H7 (cell line): ENCODE measurements around the gene NANS. TPM values are rescaled to one million over a fixed set of nuclear protein-coding genes. Genes with fewer than 3 reads are reported as not detected.
"Not testable (repeated sequence)": the region's sequence is repeated elsewhere in the genome, so short reads cannot be mapped to it uniquely, and the experiment has no call there.

Experiments used
- DNase-seq: peaks from one replicate; pipeline ENCODE4 v3.0.0; 2012
- H3K27me3 ChIP-seq: 2 replicates; pipeline ENCODE4 v1.6.0; 2011; ENCODE audit warnings: mild to moderate bottlenecking, low read length; ENCODE audit not compliant: control insufficient read depth, insufficient read depth
- H3K36me3 ChIP-seq: replicated peaks from 2 replicates; pipeline ENCODE4 v1.5.1; 2011; ENCODE audit warnings: low read length; ENCODE audit not compliant: control insufficient read depth, insufficient read depth
- H3K4me3 ChIP-seq: 2 replicates; pipeline ENCODE4 v1.5.1; 2011; ENCODE audit warnings: low read depth, mild to moderate bottlenecking, control low read depth, low read length, moderate library complexity; ENCODE audit not compliant: insufficient read depth
- total RNA-seq: library from RNA; depleted of rRNA; stranded (reverse); fragments of >200 nt; shearing (Covaris generic); gene quantifications from 2 replicates; pipeline ENCODE4 v1.2.3, GENCODE V29; 2014

Gene NANS
- total RNA-seq, 1 experiment from 2014 or later = 68.9 TPM

DNA sequence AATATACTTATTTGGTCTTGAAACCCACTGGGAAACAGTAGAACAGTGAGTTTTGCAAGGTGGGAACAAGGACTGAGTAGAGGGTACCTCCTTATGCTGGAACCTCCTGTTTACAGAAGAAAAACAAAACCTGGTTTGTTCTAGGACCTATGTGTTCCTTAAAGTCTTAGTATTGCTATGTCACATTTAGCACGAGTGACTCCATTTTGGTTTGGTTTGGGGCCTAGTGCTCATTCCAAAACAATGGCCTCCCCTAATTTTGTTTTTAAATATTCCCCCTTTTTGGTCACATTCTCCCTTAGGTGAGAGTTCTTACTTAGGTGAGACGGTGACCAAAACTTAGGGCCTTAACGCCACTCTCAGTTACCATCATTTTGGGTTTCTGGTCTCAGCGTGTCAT, 6.2 kb upstream of the NANS start:
- DNase-seq = no peak
- H3K27me3 ChIP-seq = no peaks in the 10 kb centered on the region
- H3K4me3 ChIP-seq = no peak overlapping the region
- no peaks in the 10 kb centered on the region for H3K36me3 ChIP-seq

DNA sequence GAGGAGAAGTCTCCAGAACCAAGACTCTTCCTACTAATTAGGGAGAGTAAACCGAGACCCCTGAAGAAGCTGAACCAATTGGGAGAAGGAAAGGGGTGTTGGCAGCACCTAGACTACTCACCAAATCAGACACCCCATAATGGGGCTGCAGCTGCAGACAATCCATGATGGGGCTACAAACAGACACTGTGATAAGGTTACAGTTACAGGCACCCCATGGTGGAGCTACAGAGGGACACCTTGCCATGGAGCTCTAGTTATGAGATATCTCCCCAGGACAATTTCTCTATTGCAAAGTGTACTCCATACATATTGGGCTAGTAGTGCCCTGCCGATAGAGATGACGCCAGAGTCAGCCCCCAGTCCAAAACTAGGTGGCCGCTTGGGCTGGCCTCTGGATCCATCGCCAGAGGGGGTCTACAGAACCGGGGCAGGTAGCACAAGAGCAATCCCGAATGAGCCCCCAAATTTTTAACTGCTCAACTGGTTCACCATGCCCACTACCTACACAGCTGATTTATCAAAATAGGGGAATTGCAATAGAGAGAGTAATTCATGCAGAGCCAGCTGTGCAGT, 2.1 kb upstream of the NANS start:
- Histone ChIP-seq H3K27me3 (no peaks in the 10 kb centered on the region), H3K36me3 (no peaks in the 10 kb centered on the region), H3K4me3 (no peak overlapping the region)
- no peak for DNase-seq

GRCh38 chr9:98057138-98057799, 737 bp downstream of the NANS start:
- H3K27me3 ChIP-seq = no peaks in the 10 kb centered on the region
- DNase-seq = no peak
- peak overlapping the region; percentile 75 for H3K4me3 ChIP-seq
- peaks cover 5% of the 10 kb centered on the region for H3K36me3 ChIP-seq

GRCh38 chr9:98062161-98062560, 5.6 kb downstream of the NANS start:
- Histone ChIP-seq H3K4me3 (no peak overlapping the region), H3K36me3 (peaks cover 7% of the 10 kb centered on the region), H3K27me3 (no peaks in the 10 kb centered on the region)
- DNase-seq = no peak

DNA sequence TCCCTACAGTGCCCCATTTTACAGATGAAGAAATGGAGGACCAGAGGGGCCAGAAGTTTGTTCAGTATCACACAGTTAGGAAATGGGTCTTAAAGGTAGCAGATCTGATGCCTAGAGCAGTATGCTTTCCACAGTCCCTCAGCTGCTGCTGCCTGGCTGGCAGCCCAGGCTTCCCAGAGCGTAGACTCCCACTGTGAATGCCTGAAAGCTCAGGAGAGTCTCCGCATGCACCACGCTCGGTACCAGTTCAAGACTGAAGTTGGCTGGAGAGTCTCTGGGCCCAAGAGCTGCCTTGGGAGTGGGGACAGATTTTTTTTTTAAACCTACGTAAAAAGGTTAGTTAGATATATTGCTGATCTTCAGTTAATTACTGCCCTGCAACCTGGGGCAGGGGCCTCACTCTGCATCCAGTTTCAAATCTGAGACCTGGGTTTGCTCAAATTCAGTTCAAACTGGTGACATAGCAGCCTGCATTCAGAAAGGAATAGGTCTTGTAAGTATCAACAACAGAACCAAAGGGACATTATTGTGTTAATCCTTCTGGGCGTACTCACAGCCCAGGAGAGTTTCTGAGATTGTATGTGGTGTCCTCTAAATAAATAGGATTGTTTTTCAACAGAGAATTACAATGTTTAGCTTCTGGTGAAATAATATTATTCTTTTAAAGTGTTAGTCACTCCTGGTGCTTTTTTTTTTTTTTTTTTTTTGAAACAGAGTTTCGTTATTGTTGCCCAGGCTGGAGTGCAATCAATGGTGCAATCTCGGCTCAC, 8.3 kb downstream of the NANS start:
- Histone ChIP-seq H3K4me3 (no peak overlapping the region), H3K36me3 (peaks cover 7% of the 10 kb centered on the region), H3K27me3 (no peaks in the 10 kb centered on the region)
- no peak for DNase-seq

DNA sequence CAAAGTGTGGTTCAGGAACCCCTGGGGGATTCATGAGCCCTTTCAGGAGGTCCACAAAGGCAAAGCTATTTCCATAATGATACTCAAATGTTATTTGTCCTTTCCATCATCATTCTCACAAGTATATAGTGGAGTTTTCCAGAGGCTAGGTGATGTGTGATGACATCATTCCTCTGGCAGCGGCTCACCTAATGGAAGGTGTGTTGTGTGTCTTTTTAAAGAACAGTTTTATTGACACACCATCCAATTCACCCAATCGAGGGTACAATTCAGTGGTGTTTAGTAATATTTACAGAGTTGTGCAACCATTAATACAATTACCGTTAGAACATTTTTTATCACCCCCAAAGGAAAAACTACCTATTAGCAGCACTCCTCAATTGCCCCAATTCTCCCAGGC, 9.7 kb downstream of the NANS start:
- no peak for DNase-seq
- peaks cover 4% of the 10 kb centered on the region for H3K36me3 ChIP-seq
- H3K27me3 ChIP-seq = no peaks in the 10 kb centered on the region
- H3K4me3 ChIP-seq = no peak overlapping the region

DNA sequence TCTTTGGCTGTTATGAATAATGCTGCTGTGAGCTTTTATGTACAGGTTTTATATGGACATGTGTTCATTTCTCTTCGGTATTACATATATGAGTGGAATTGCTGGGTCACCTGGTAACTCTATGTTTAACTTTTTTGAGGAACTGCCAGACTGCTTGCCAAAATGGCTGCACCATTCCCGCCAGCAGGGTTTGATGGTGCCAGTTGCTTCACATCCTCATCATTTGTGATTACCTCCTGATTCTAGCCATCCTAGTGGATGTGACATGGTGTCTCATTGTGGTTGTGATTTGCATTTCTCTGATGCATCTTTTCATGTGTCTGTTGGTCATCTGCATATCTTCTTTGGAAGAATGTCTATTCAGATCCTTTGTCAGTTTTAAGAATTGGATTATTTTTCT, 10.7 kb downstream of the NANS start:
- Histone ChIP-seq H3K27me3 (no peaks in the 10 kb centered on the region), H3K36me3 (peaks cover 2% of the 10 kb centered on the region), H3K4me3 (no peak overlapping the region)
- DNase-seq = no peak

GRCh38 chr9:98069551-98069950, 13.0 kb downstream of the NANS start:
- no peaks in the 10 kb centered on the region for H3K27me3 ChIP-seq
- DNase-seq = no peak
- H3K36me3 ChIP-seq = peaks cover under 1% of the 10 kb centered on the region; the same call in 1 of the 2 replicates
- no peak overlapping the region for H3K4me3 ChIP-seq

DNA sequence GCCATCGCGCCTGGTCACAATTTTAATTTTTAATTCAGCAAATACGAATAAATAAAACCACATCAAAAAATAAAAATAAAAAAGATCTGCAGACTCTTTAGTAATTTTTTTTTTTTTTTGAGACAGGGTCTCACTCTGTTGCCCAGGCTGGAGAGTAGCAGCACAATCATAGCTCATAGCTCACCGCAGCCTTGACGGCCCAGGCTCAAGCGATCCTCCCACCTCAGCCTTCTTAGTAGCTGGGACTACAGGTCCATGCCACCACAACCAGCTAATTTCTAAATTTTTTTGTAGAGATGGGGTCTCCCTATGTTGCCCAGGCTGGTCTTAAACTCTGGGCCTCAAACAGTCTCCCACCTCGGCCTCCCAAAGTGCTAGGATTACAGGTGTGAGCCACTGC, 14.2 kb downstream of the NANS start:
- no peaks in the 10 kb centered on the region for H3K27me3 ChIP-seq
- DNase-seq = no peak
- H3K4me3 ChIP-seq = no peak overlapping the region
- H3K36me3 ChIP-seq = no peaks in the 10 kb centered on the region; the same call in 1 of the 2 replicates

DNA sequence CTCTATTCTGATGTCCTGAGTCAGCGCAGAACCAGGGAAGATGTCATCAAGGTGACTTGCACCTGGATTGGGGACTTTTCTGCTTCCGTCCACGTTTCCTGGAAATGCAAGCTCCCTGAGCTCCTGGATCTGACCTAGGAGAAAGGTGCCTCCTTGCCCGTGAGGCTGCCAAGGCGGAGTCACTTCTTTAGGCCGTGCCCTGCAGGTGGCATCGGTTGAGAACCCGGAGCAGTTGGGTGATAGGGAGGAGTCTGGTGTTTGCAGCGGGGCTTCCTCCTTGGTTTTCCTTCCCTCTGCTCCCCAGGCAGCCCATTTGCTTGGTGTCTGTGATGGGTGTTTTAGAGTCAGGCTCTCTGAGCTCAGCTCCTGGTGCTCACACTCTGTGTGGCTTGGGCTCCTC, 15.2 kb downstream of the NANS start:
- no peak for DNase-seq
- Histone ChIP-seq H3K27me3 (no peaks in the 10 kb centered on the region), H3K4me3 (no peak overlapping the region), H3K36me3 (no peaks in the 10 kb centered on the region; the same call in 1 of the 2 replicates)

DNA sequence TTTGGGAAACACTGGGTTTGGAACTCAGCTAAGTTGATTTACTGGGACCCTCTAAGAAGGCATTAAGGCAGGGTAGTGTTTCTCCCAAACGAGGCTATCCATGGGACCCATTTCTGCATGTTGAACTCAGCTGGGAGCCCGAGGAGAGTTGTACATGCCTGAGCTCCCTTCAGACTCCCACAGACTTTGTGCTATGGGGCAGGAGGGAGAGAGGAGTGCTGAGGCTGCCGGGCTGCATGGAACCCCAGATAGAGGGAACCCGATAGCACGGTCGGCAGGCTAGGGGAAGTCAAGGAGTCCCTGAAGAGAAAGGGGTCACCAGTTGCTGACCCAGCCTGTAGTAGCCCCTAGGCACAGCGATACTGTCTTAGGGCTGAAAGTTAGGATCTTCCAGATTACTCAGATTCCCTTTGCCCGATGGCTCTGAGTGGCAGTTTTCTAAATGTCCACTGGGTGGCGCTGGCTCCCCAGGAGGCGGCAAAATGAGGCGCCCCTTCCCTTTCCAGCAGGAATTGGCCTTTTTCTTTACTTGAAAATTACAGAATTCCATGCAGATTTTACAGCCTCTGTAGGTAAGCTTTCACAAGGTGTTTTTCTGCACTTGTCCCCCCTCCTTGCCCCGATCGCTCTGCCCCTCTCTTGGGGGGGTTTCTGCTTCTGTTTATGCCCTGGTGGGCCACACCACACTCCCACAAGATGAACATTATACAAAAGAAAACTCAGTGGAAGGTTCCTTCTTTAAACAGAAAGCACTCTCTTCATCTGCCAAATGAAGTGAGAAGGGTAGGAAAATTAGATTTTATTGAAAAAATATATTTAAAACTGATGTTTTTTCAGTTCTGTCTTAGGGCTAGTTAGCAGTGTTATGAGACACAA, 17.8 kb downstream of the NANS start:
- Histone ChIP-seq H3K4me3 (no peak overlapping the region), H3K27me3 (no peaks in the 10 kb centered on the region), H3K36me3 (peaks cover 1% of the 10 kb centered on the region; the same call in 1 of the 2 replicates)
- peak; percentile 80 for DNase-seq

GRCh38 chr9:98075332-98075805, 18.8 kb downstream of the NANS start:
- no peak overlapping the region for H3K4me3 ChIP-seq
- no peaks in the 10 kb centered on the region for H3K27me3 ChIP-seq
- peaks cover 3% of the 10 kb centered on the region; the same call in 1 of the 2 replicates for H3K36me3 ChIP-seq
- no peak for DNase-seq

DNA sequence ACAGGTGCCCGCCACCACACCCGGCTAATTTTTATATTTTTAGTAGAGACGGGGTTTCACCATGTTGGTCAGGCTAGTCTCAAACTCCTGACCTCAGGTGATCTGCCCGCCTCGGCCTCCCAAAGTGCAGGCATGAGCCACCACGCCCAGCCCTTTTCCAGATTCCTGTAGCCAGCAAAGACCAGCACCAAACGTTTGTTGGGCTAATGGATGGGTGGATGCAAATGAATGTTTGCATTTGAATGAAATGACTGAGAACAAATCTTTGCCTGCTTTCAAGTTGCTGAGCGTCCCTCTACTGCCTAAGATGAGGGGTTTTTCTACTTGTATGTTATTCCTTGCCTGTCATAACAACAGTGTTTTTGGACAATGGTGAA, 20.0 kb downstream of the NANS start:
- not testable (repeated sequence) for H3K36me3 ChIP-seq, H3K27me3 ChIP-seq, H3K4me3 ChIP-seq
- peak; percentile 60 for DNase-seq

DNA sequence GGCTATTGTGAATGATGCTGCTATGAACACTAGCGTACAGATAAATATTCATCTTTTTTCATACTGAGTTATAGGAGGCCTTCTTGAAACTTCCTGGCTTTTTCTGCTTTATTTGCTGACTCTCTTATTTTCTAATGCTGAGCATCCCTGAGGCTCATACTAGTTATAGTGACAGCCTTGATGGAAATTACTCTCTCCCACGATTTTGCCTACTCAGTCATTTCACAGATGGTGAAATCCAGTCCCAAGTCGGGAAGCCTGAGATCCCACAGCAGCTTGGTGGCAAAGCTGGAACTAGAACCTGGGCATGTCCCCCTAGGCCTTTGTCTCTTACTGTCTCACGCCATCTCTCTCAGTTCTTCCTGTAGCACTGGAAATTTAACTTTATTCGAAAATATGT, 22.4 kb downstream of the NANS start:
- H3K36me3 ChIP-seq = peaks cover 15% of the 10 kb centered on the region
- DNase-seq = no peak
- H3K4me3 ChIP-seq = no peak overlapping the region
- H3K27me3 ChIP-seq = no peaks in the 10 kb centered on the region
